Liver (tissue), 9 donors: ENCODE measurements around the gene SMYD3. TPM values are rescaled to one million over a fixed set of nuclear protein-coding genes. Genes with fewer than 3 reads are reported as not detected.

Experiments
- DNase-seq: peaks from one replicate; pipeline ENCODE4 v3.0.0-alpha.2; 2017; ENCODE audit warnings: low spot score
- H3K27ac ChIP-seq, 2 donors: one replicate each; pipeline ENCODE4 v1.7.0; 2013; ENCODE audit warnings: inconsistent platforms in 2 of 2, low read length in 2 of 2, control low read depth in 1 of 2, low read depth in 1 of 2, mild to moderate bottlenecking in 1 of 2
- H3K27me3 ChIP-seq, 4 donors: one replicate each; pipeline versions ENCODE4 v1.6.1 to v1.7.0; 2013; ENCODE audit warnings: low read length in 3 of 4, inconsistent platforms in 1 of 4, mild to moderate bottlenecking in 1 of 4, moderate library complexity in 1 of 4; ENCODE audit not compliant: control insufficient read depth in 4 of 4, insufficient read depth in 4 of 4
- H3K36me3 ChIP-seq, 4 donors: one replicate each; pipeline versions ENCODE4 v1.6.1 to v1.7.0; 2013; ENCODE audit warnings: low read length in 3 of 4, mild to moderate bottlenecking in 3 of 4, low read depth in 1 of 4, moderate library complexity in 1 of 4; ENCODE audit not compliant: control insufficient read depth in 4 of 4, insufficient read depth in 3 of 4
- H3K4me1 ChIP-seq, 4 donors: one replicate each; pipeline versions ENCODE4 v1.6.1 to v1.7.0; 2013; ENCODE audit warnings: low read length in 3 of 4, mild to moderate bottlenecking in 3 of 4, moderate library complexity in 1 of 4; ENCODE audit not compliant: control insufficient read depth in 4 of 4, insufficient read depth in 4 of 4
- H3K4me3 ChIP-seq, 3 donors: one replicate each; pipeline versions ENCODE4 v1.6.1 to v1.7.0; 2013; ENCODE audit warnings: low read length in 3 of 3, control low read depth in 1 of 3, low read depth in 1 of 3, mild to moderate bottlenecking in 1 of 3
- H3K9ac ChIP-seq, 2 donors: one replicate each; pipeline ENCODE4 v1.7.0; 2013; ENCODE audit warnings: low read length in 2 of 2, mild to moderate bottlenecking in 2 of 2, moderate library complexity in 2 of 2, control low read depth in 1 of 2, low read depth in 1 of 2
- H3K9me3 ChIP-seq, 4 donors: one replicate each; pipeline versions ENCODE4 v1.6.1 to v1.7.0; 2013; ENCODE audit warnings: low read length in 3 of 4; ENCODE audit not compliant: control insufficient read depth in 4 of 4
- EGR1 ChIP-seq, 2 donors: IDR thresholded peaks; 2 replicates each; pipeline ENCODE4 v1.6.1; 2016 to 2018; ENCODE audit warnings: antibody characterized with exemption in 2 of 2, low read depth in 2 of 2
- FOXA1 ChIP-seq: IDR thresholded peaks from 2 replicates; pipeline ENCODE4 v1.6.1; 2016; ENCODE audit warnings: antibody characterized with exemption
- FOXA2 ChIP-seq: IDR thresholded peaks from 2 replicates; pipeline ENCODE4 v1.6.1; 2016; ENCODE audit warnings: antibody characterized with exemption
- GABPA ChIP-seq, 2 donors: IDR thresholded peaks in 1 of 2; conservative IDR thresholded peaks in 1 of 2; 2 replicates each; pipeline ENCODE4 v1.6.1; 2016; ENCODE audit warnings: antibody characterized with exemption in 2 of 2, mild to moderate bottlenecking in 1 of 2, moderate library complexity in 1 of 2
- HNF4A ChIP-seq, 2 donors: conservative IDR thresholded peaks; 2 replicates each; pipeline ENCODE4 v1.6.1; 2016; ENCODE audit warnings: antibody characterized with exemption in 2 of 2, mild to moderate bottlenecking in 2 of 2
- HNF4G ChIP-seq: IDR thresholded peaks from 2 replicates; pipeline ENCODE4 v1.6.1; 2016; ENCODE audit warnings: antibody characterized with exemption
- JUND ChIP-seq, 2 donors: IDR thresholded peaks; 2 replicates each; pipeline ENCODE4 v1.6.1; 2016; ENCODE audit warnings: antibody characterized with exemption in 2 of 2
- NR2F2 ChIP-seq: IDR thresholded peaks from 2 replicates; pipeline ENCODE4 v1.6.1; 2016; ENCODE audit warnings: antibody characterized with exemption
- RAD21 ChIP-seq, 2 donors: IDR thresholded peaks; 2 replicates each; pipeline ENCODE4 v1.6.1; 2016; ENCODE audit warnings: antibody characterized with exemption in 2 of 2, mild to moderate bottlenecking in 2 of 2
- RXRA ChIP-seq, 2 donors: IDR thresholded peaks; 2 replicates each; pipeline ENCODE4 v1.6.1; 2017 to 2018; ENCODE audit warnings: antibody characterized with exemption in 2 of 2, mild to moderate bottlenecking in 1 of 2
- SP1 ChIP-seq: IDR thresholded peaks from 2 replicates; pipeline ENCODE4 v1.6.1; 2018; ENCODE audit warnings: antibody characterized with exemption, mild to moderate bottlenecking
- TAF1 ChIP-seq: conservative IDR thresholded peaks from 2 replicates; pipeline ENCODE4 v1.6.1; 2016; ENCODE audit warnings: antibody characterized with exemption, mild to moderate bottlenecking
- YY1 ChIP-seq: IDR thresholded peaks from 2 replicates; pipeline ENCODE4 v1.6.1; 2016; ENCODE audit warnings: antibody characterized with exemption, mild to moderate bottlenecking
- WGBS: extraction: QIAGEN DNeasy Blood & Tissue Kit; methylation state at CpG from one replicate; pipeline ENCODE4 v1.1.7; 2013; 5-methylcytosine and 5-hydroxymethylcytosine counted together
- polyA plus RNA-seq, 2 donors: library from polyadenylated mRNA; stranded (reverse) in 1 of 2; unstranded in 1 of 2; fragments of 200-250 nt in 1 of 2; fragments of >200 nt in 1 of 2; fragmentation: Nextera tagmentation in 1 of 2; extraction: Ambion mirVana in 1 of 2; gene quantifications; one replicate each; pipeline versions ENCODE4 v1.2.1 to v1.2.3, GENCODE V29; 2013 to 2015
- total RNA-seq, 2 donors: library from RNA; depleted of rRNA; stranded (reverse); fragments of >200 nt; gene quantifications; one replicate each; pipeline ENCODE4 v1.2.3, GENCODE V29; 2014
- TF ChIP-seq, protein P1 (sequence below): fragments of 150-350 bp; IDR thresholded peaks from 2 replicates; pipeline ENCODE4 v1.5.1; 2017; ENCODE audit warnings: improper control_type of control experiment, low read depth, low read length; ENCODE audit not compliant: missing input control
- TF ChIP-seq, protein P2 (sequence below): IDR thresholded peaks from 2 replicates; pipeline ENCODE4 v1.6.1; 2016; ENCODE audit warnings: antibody characterized with exemption
- TF ChIP-seq, protein P3 (sequence below): IDR thresholded peaks from 2 replicates; pipeline ENCODE4 v1.6.1; 2016; ENCODE audit warnings: antibody characterized with exemption, mild to moderate bottlenecking
- TF ChIP-seq, protein P4 (sequence below): IDR thresholded peaks from 2 replicates; pipeline ENCODE4 v1.6.1; 2016; ENCODE audit warnings: antibody characterized with exemption
- TF ChIP-seq, protein P5 (sequence below): IDR thresholded peaks from 2 replicates; pipeline ENCODE4 v1.6.1; 2016; ENCODE audit warnings: antibody characterized with exemption
- donor health status: healthy.
- donor health status: healthy.
- donor health status: healthy.
- donor health status: healthy.
- donor health status: healthy.

Gene SMYD3
- total and polyA plus RNA-seq, 4 donors, result 3.1 to 9.1 (median 8.0) TPM

DNA sequence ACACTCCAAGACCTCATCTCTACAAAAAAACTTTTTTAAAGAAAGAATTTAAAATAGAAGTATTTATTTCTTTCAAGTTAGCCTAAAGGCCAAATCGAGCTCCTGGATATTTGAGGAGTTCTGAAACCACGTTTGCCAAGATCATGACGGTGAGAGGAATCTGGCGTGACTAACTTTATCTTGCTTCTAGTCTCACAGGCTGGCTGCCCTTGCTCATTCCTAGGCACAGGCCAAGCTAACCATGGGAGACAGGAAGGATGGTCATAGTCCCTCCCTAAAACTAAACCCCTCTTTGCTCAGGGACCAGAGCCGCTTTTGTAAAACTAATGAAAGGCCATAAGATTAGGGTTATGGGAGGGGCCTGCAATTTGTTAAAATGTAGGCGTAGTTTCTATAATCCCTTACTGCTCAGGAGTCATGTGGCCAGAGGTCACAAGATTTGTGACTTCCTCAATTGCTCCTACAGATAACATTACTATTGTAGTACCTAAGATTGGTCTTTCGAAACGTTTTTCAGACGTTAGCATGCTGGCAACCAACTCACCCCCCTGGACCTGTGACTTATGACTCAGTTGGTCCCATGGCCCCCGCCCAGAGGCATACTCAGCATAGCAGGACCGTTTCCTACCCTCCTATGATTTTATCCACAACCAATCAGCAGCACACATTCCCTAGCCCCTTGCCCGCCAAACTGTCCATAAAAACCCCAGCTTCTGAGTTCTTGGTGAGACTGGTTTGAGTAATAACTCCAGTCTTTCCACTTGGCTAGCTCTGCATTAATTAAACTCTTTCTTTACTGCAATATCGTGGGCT, 425.0 kb downstream of the SMYD3 start:
- H3K27ac ChIP-seq, result no peak overlapping the region
- no peak overlapping the region for H3K4me3 ChIP-seq
- TF ChIP-seq FOXA2 (no peak), SP1 (no peak), HNF4G (no peak), RAD21 (IDR thresholded peaks at IDR 0.05) (no peak), NR2F2 (no peak), GABPA (IDR thresholded peaks at IDR 0.05 in 1 of 2, conservative IDR thresholded peaks at IDR 0.05 in 1 of 2) (no peak), YY1 (no peak), FOXA1 (no peak), RXRA (IDR thresholded peaks at IDR 0.05) (no peak), TAF1 (no peak), JUND (IDR thresholded peaks at IDR 0.05) (no peak), HNF4A (conservative IDR thresholded peaks at IDR 0.05) (no peak), EGR1 (IDR thresholded peaks at IDR 0.05; ENCODE audit: low read depth in 2 of 2) (no peak)
- TF ChIP-seq, protein P1, sequence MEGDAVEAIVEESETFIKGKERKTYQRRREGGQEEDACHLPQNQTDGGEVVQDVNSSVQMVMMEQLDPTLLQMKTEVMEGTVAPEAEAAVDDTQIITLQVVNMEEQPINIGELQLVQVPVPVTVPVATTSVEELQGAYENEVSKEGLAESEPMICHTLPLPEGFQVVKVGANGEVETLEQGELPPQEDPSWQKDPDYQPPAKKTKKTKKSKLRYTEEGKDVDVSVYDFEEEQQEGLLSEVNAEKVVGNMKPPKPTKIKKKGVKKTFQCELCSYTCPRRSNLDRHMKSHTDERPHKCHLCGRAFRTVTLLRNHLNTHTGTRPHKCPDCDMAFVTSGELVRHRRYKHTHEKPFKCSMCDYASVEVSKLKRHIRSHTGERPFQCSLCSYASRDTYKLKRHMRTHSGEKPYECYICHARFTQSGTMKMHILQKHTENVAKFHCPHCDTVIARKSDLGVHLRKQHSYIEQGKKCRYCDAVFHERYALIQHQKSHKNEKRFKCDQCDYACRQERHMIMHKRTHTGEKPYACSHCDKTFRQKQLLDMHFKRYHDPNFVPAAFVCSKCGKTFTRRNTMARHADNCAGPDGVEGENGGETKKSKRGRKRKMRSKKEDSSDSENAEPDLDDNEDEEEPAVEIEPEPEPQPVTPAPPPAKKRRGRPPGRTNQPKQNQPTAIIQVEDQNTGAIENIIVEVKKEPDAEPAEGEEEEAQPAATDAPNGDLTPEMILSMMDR, result no peak
- TF ChIP-seq, protein P2, sequence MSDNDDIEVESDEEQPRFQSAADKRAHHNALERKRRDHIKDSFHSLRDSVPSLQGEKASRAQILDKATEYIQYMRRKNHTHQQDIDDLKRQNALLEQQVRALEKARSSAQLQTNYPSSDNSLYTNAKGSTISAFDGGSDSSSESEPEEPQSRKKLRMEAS, result no peak
- TF ChIP-seq, protein P3, sequence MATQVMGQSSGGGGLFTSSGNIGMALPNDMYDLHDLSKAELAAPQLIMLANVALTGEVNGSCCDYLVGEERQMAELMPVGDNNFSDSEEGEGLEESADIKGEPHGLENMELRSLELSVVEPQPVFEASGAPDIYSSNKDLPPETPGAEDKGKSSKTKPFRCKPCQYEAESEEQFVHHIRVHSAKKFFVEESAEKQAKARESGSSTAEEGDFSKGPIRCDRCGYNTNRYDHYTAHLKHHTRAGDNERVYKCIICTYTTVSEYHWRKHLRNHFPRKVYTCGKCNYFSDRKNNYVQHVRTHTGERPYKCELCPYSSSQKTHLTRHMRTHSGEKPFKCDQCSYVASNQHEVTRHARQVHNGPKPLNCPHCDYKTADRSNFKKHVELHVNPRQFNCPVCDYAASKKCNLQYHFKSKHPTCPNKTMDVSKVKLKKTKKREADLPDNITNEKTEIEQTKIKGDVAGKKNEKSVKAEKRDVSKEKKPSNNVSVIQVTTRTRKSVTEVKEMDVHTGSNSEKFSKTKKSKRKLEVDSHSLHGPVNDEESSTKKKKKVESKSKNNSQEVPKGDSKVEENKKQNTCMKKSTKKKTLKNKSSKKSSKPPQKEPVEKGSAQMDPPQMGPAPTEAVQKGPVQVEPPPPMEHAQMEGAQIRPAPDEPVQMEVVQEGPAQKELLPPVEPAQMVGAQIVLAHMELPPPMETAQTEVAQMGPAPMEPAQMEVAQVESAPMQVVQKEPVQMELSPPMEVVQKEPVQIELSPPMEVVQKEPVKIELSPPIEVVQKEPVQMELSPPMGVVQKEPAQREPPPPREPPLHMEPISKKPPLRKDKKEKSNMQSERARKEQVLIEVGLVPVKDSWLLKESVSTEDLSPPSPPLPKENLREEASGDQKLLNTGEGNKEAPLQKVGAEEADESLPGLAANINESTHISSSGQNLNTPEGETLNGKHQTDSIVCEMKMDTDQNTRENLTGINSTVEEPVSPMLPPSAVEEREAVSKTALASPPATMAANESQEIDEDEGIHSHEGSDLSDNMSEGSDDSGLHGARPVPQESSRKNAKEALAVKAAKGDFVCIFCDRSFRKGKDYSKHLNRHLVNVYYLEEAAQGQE, result no peak
- TF ChIP-seq, protein P4, sequence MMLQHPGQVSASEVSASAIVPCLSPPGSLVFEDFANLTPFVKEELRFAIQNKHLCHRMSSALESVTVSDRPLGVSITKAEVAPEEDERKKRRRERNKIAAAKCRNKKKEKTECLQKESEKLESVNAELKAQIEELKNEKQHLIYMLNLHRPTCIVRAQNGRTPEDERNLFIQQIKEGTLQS, result no peak
- TF ChIP-seq, protein P5, sequence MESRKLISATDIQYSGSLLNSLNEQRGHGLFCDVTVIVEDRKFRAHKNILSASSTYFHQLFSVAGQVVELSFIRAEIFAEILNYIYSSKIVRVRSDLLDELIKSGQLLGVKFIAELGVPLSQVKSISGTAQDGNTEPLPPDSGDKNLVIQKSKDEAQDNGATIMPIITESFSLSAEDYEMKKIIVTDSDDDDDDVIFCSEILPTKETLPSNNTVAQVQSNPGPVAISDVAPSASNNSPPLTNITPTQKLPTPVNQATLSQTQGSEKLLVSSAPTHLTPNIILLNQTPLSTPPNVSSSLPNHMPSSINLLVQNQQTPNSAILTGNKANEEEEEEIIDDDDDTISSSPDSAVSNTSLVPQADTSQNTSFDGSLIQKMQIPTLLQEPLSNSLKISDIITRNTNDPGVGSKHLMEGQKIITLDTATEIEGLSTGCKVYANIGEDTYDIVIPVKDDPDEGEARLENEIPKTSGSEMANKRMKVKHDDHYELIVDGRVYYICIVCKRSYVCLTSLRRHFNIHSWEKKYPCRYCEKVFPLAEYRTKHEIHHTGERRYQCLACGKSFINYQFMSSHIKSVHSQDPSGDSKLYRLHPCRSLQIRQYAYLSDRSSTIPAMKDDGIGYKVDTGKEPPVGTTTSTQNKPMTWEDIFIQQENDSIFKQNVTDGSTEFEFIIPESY, result no peak
- H3K36me3 ChIP-seq, result no peaks in the 10 kb centered on the region
- whole genome bisulfite sequencing, result 94% methylated on average over 13 of the region's 13 CpGs
- no peaks in the 10 kb centered on the region for H3K4me1 ChIP-seq
- no peak for DNase-seq
- H3K9ac ChIP-seq, result no peak overlapping the region
- H3K27me3 ChIP-seq, result no peaks in the 10 kb centered on the region
- peaks cover 0 to 3% (median 3%) of the 10 kb centered on the region in 4 donors for H3K9me3 ChIP-seq
